Activated T-helper 17 cell treated with anti-CD3 and anti-CD28 coated beads, Interleukin-2, amount 50 U/mL, for 72 hours (primary cell): Measurements from ENCODE around the gene ISG15. TPM values are rescaled to one million over a fixed set of nuclear protein-coding genes. Genes with fewer than 3 reads are reported as not detected.

Source experiments
- ATAC-seq: fragments of 150-1000 bp; cut with Tn5 transposase; replicated peaks from 2 replicates; pipeline ENCODE4 v1.10.0; 2021; ENCODE audit warnings: mild to moderate bottlenecking, moderate library complexity
- H3K27ac Mint-ChIP-seq: one replicate; pipeline ENCODE4 v1.8.0; 2022; ENCODE audit warnings: mixed read lengths
- H3K27me3 Mint-ChIP-seq: one replicate; pipeline ENCODE4 v1.8.0; 2022; ENCODE audit warnings: mixed read lengths
- H3K36me3 Mint-ChIP-seq: one replicate; pipeline ENCODE4 v1.8.0; 2022; ENCODE audit warnings: low read depth, mild to moderate bottlenecking, mixed read lengths
- H3K4me1 Mint-ChIP-seq: one replicate; pipeline ENCODE4 v1.8.0; 2022; ENCODE audit warnings: mixed read lengths
- H3K4me3 Mint-ChIP-seq: one replicate; pipeline ENCODE4 v1.8.0; 2022; ENCODE audit warnings: mild to moderate bottlenecking, mixed read lengths
- H3K9me3 Mint-ChIP-seq: one replicate; pipeline ENCODE4 v1.8.0; 2022; ENCODE audit warnings: mixed read lengths
- total RNA-seq, 2 donors: library from RNA; stranded (reverse); gene quantifications; one replicate each; pipeline ENCODE4 v1.2.3, GENCODE V29; 2022

ISG15 gene
- total RNA-seq, result 10 to 100 TPM; 13.5 to 36.5 TPM

- H3K4me3 Mint-ChIP-seq, result peak within 1 kb of the TSS; percentile 99
- peaks cover 16% of the 10 kb centered on the region for H3K4me1 Mint-ChIP-seq
- H3K36me3 Mint-ChIP-seq, result peaks cover 6% of the 10 kb centered on the region
- H3K9me3 Mint-ChIP-seq, result no peaks in the 10 kb centered on the region
- peak; percentile 94 for ATAC-seq
- H3K27me3 Mint-ChIP-seq, result no peaks in the 10 kb centered on the region
- H3K27ac Mint-ChIP-seq, result peak within 1 kb of the TSS; percentile 95
Measured at GRCh38 chr1:1013105-1013921, at the start of gene ISG15. ISG15 (plus strand) TSS chr1:1013497; CDS start chr1:1013574, 77 bp downstream.

DNA sequence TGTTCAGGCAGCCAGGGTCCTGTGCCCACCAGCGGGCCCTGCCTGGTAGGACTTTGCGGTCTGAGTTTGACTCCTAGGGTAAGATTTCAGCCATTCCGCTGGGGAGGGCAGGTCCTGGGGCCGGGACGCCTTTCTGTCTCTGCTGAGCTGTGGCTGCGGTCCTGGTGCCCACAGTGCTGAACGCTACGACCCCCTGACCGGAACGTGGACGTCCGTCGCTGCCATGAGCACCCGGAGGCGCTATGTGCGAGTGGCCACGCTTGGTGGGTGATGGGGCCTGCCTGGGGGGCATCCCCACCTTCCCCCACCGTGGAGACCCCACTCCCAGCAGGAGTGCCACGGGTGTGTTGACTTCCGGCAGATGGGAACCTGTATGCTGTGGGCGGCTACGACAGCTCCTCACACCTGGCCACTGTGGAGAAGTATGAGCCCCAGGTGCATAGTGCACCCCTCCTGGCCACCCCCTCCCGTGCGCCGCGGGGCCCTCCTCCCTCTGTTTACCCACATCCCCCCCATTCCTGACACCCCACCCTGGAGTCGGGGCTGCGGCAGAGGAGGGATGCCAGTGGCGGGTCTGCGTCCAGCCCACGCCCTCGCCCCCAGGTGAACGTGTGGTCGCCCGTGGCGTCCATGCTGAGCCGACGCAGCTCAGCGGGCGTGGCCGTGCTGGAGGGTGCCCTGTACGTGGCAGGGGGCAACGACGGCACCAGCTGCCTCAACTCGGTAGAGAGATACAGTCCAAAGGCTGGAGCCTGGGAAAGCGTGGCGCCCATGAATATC is 49.4 kb upstream of the ISG15 start:
- Mint-ChIP-seq H3K36me3 (peaks cover 6% of the 10 kb centered on the region), H3K4me3 (no peak overlapping the region), H3K27me3 (no peaks in the 10 kb centered on the region), H3K9me3 (no peaks in the 10 kb centered on the region), H3K27ac (no peak overlapping the region), H3K4me1 (no peaks in the 10 kb centered on the region)
- no peak for ATAC-seq

GRCh38 chr1:964691-965525 is 48.4 kb upstream of the ISG15 start:
- Mint-ChIP-seq H3K9me3 (no peaks in the 10 kb centered on the region), H3K36me3 (peaks cover 6% of the 10 kb centered on the region), H3K27me3 (no peaks in the 10 kb centered on the region), H3K27ac (no peak overlapping the region), H3K4me1 (no peaks in the 10 kb centered on the region), H3K4me3 (peak overlapping the region; percentile 45)
- ATAC-seq, result no peak

DNA sequence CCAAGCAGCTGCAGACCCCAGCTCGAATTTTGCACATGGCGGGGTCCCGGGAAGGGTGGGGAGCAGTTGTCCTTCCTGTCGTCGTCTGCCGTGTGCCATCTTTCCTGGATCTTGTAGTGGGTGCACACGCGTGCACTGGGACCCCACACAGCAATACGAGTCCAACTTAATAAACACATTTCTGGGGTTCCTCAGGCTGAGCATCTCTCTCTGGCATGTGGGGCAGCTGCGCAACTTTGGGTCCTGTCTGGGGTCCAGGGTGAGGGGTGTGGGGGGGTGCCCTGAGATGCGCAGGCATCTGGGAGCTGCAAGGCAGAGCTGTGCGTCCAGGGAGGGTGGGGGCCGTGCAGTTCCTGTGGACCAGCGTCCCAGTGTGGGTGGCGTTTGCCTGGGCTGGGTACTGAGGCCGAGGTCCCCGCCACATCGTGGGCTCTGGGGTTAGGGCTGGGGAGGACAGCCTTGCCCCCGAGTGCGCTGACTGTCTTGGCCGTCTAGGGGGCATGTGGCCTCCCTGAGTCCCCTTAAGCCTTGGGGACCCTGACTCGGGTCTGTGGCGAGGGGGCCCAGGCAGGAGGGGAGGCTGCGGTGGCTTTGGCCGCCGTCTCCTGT is 47.7 kb upstream of the ISG15 start:
- no peaks in the 10 kb centered on the region for H3K9me3 Mint-ChIP-seq
- no peak overlapping the region for H3K27ac Mint-ChIP-seq
- peaks cover 6% of the 10 kb centered on the region for H3K36me3 Mint-ChIP-seq
- ATAC-seq, result no peak
- peak overlapping the region; percentile 45 for H3K4me3 Mint-ChIP-seq
- H3K27me3 Mint-ChIP-seq, result no peaks in the 10 kb centered on the region
- H3K4me1 Mint-ChIP-seq, result no peaks in the 10 kb centered on the region

DNA sequence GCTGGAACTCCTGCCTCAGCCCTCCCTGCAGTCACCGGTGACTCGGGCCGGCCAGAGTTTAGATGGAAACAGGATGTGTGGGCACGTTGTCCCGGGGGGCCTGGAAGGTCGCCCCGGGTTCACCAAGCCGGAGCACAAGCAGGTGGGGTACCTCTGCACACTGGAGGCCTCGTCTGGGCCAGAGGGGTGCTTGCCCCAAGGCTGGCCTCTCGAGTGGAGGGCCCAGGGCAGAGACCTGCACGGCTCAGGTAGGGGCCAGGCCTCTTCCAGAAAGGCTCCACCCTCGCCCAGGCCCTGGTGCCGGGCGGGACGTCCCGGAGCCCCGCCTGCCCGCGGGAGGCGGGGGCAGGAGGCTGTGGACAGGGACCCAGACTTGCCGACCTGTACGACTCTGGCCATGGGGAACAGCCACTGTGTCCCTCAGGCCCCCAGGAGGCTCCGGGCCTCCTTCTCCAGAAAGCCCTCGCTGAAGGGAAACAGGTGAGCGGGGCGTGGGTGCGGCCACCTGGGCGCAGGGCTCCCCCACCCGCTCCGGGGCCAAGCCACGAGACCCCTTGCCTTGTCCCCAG is 47.1 kb upstream of the ISG15 start, which contains the start of gene PLEKHN1:
Gene PLEKHN1 (plus strand): TSS at position 348 of the 569 bp plus-strand sequence. CDS start 50 bp downstream, at position 398.
- H3K27ac Mint-ChIP-seq, result no peak within 1 kb of the TSS
- no peaks in the 10 kb centered on the region for H3K9me3 Mint-ChIP-seq
- no peaks in the 10 kb centered on the region for H3K27me3 Mint-ChIP-seq
- peak; percentile 82 for ATAC-seq
- H3K4me1 Mint-ChIP-seq, result no peaks in the 10 kb centered on the region
- peak within 1 kb of the TSS; percentile 65 for H3K4me3 Mint-ChIP-seq
- H3K36me3 Mint-ChIP-seq, result peaks cover 6% of the 10 kb centered on the region

- Mint-ChIP-seq H3K27ac (no peak overlapping the region), H3K4me1 (no peaks in the 10 kb centered on the region), H3K36me3 (peaks cover 6% of the 10 kb centered on the region), H3K27me3 (no peaks in the 10 kb centered on the region), H3K9me3 (no peaks in the 10 kb centered on the region), H3K4me3 (peak overlapping the region; percentile 65)
- peak; percentile 93 for ATAC-seq
Measured at GRCh38 chr1:966704-967300, 46.5 kb upstream of the ISG15 start.

DNA sequence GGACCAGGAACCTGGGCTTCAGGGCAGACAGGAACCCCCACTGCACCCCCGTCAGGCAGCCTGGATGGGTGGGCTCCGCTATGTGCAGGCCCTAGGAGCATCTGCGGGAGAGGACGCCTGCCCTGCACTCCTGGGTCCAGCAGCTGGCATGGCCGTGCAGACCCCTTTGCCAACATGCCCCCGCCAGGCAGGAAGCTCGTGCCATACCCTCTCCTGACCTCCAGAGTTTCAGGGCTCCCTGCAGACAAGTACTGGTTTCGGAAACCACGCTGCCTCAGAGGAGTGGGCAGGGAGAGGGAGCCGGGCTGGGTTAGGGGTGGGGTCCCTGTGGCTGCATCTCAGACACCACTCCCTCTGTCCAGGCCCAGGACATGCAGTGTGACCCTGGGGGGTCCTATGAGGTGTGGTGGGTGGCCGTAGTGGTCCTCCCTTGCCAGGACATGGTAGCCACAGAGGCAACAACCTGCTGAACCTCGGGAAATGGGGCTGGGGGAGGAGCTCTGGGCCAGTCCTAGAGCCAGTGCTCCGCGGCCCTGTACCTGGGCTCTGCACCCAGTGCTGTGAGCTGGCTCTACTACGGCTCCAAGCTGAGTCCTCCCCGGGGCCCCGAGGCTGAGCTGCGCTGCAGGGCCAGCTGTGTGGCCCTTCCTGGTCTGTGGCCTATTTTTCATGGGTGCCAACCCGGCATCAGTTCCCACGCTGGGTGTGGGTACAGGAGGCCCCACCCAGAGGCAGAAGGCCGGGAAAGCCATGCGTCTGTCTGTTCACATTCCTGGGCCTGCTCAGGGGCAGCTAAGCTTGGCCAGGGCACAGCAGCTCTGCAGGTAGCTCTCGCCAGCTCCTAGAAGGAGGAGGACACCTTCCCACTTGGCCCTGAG is 45.6 kb upstream of the ISG15 start:
- no peak overlapping the region for H3K27ac Mint-ChIP-seq
- H3K9me3 Mint-ChIP-seq, result no peaks in the 10 kb centered on the region
- no peak for ATAC-seq
- H3K4me1 Mint-ChIP-seq, result no peaks in the 10 kb centered on the region
- no peaks in the 10 kb centered on the region for H3K27me3 Mint-ChIP-seq
- peaks cover 6% of the 10 kb centered on the region for H3K36me3 Mint-ChIP-seq
- no peak overlapping the region for H3K4me3 Mint-ChIP-seq

GRCh38 chr1:969260-969855 is 43.9 kb upstream of the ISG15 start:
- H3K27me3 Mint-ChIP-seq, result no peaks in the 10 kb centered on the region
- no peak for ATAC-seq
- no peaks in the 10 kb centered on the region for H3K36me3 Mint-ChIP-seq
- H3K4me1 Mint-ChIP-seq, result no peaks in the 10 kb centered on the region
- H3K9me3 Mint-ChIP-seq, result no peaks in the 10 kb centered on the region
- H3K27ac Mint-ChIP-seq, result no peak overlapping the region
- H3K4me3 Mint-ChIP-seq, result no peak overlapping the region

GRCh38 chr1:970242-970972 is 42.9 kb upstream of the ISG15 start:
- H3K9me3 Mint-ChIP-seq, result no peaks in the 10 kb centered on the region
- no peaks in the 10 kb centered on the region for H3K27me3 Mint-ChIP-seq
- ATAC-seq, result no peak
- no peak overlapping the region for H3K27ac Mint-ChIP-seq
- no peaks in the 10 kb centered on the region for H3K4me1 Mint-ChIP-seq
- H3K36me3 Mint-ChIP-seq, result no peaks in the 10 kb centered on the region
- H3K4me3 Mint-ChIP-seq, result no peak overlapping the region

DNA sequence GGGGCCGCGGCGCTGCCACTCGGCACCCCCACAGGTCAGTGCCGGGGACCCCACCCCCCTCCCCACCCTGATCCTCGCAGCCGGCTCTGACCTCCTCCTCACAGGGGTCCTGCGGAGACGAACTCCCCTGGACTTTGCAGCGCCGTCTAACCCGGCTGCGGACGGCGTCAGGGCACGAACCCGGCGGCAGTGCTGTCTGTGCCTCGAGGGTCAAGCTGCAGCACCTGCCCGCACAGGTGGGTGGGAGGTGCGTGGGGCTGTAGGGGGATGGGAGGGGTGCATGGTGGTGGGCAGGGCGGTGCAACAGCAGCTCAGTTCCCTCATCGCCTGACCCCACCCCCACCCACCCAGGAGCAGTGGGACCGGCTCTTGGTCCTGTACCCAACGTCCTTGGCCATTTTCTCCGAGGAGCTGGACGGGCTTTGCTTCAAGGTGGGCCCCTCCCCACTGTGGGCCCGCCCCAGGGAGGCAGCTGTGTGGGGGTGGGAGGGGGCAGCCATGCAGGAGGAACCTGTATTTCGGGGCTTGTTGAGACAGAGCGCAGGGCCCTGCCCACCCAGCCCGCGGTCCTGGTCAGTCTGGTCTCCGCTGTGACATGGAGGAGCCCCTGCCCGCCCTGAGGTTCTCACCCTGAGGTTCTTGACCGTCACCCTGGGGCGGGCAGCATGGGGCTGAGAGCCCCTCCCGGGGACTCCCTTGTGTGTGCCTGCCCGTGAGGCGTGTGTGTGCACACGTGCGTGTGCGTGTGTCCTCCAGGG is 42.1 kb upstream of the ISG15 start:
- Mint-ChIP-seq H3K27me3 (peaks cover 4% of the 10 kb centered on the region), H3K9me3 (no peaks in the 10 kb centered on the region), H3K4me1 (peaks cover 6% of the 10 kb centered on the region), H3K4me3 (no peak overlapping the region), H3K36me3 (no peaks in the 10 kb centered on the region), H3K27ac (no peak overlapping the region)
- ATAC-seq, result no peak

DNA sequence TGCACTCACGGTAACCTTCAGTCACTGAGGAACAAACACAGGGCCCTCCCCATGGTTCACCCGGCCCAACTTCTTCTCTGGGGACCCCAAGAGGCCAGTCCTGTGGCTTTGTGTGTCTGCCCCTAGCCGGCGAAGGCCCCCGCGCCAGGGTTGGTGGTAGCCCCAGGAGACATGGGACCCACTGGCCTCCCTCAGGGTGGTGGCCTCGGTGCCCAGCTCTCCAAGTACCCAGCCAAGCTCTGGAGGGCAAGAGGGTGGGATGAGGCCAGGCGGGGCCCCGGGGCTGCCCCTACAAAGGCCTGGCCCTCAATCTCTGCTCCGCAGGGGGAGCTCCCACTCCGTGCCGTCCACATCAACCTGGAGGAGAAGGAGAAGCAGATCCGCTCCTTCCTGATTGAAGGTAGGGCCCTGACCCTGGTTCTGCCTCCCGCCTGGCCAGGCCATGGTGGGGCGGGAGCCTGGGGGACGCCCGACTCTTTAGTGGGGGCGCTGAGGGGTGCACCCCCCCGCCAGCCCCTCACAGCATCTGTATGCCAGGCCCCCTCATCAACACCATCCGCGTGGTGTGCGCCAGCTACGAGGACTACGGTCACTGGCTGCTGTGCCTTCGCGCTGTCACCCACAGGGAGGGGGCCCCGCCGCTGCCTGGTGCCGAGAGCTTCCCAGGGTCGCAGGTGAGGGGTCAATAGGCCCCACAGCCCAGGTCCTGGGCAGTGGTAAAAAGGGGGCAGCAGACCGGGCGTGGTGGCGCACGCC is 41.4 kb upstream of the ISG15 start:
- no peak overlapping the region for H3K4me3 Mint-ChIP-seq
- ATAC-seq, result no peak
- H3K4me1 Mint-ChIP-seq, result peaks cover 6% of the 10 kb centered on the region
- H3K27ac Mint-ChIP-seq, result no peak overlapping the region
- peaks cover 4% of the 10 kb centered on the region for H3K27me3 Mint-ChIP-seq
- no peaks in the 10 kb centered on the region for H3K9me3 Mint-ChIP-seq
- H3K36me3 Mint-ChIP-seq, result no peaks in the 10 kb centered on the region
